Upper lobe of left lung (tissue), 6 donors: ENCODE measurements around the gene MIEF1. TPM values are rescaled to one million over a fixed set of nuclear protein-coding genes. Genes with fewer than 3 reads are reported as not detected.

ENCODE experiments used
- ATAC-seq, 2 donors: fragments of 200-7000 bp; cut with Tn5 transposase; one replicate each; pipeline ENCODE4 v1.9.1; 2022; ENCODE audit warnings: mild to moderate bottlenecking in 2 of 2, moderate library complexity in 2 of 2; ENCODE audit not compliant: low FRiP score in 2 of 2
- DNase-seq, 2 donors: peaks; one replicate each; pipeline ENCODE4 v3.0.0-alpha.2; 2019 to 2020
- H3K27ac ChIP-seq, 4 donors: fragments of 200-600 bp; sonication (generic); one replicate each; pipeline ENCODE4 v1.5.1; 2016 to 2019
- H3K27me3 ChIP-seq, 4 donors: fragments of 200-600 bp; sonication (generic); one replicate each; pipeline ENCODE4 v1.5.1; 2017 to 2019
- H3K36me3 ChIP-seq, 4 donors: fragments of 200-600 bp; sonication (generic); one replicate each; pipeline ENCODE4 v1.5.1; 2016 to 2019
- H3K4me1 ChIP-seq, 4 donors: fragments of 200-600 bp; sonication (generic); one replicate each; pipeline ENCODE4 v1.5.1; 2018 to 2019
- H3K4me3 ChIP-seq, 4 donors: fragments of 200-600 bp; sonication (generic); one replicate each; pipeline ENCODE4 v1.5.1; 2017 to 2019; ENCODE audit warnings: mild to moderate bottlenecking in 2 of 4, moderate library complexity in 1 of 4
- H3K9me3 ChIP-seq, 4 donors: fragments of 200-600 bp; sonication (generic); one replicate each; pipeline ENCODE4 v1.5.1; 2018 to 2019
- CTCF ChIP-seq, 6 experiments: fragments of 450-650 bp in 4 of 6; fragments of 200-600 bp in 2 of 6; sonication (generic) in 2 of 6; IDR thresholded peaks; one replicate each; pipeline ENCODE4 v1.5.1; 2016 to 2019; ENCODE audit warnings: antibody characterized with exemption in 6 of 6
- EP300 ChIP-seq, 4 donors: sonication (generic); formaldehyde crosslinking; IDR thresholded peaks; one replicate each; pipeline ENCODE4 v1.5.1; 2017; ENCODE audit warnings: antibody characterized with exemption in 4 of 4, control low read depth in 2 of 4
- POLR2A ChIP-seq, 4 donors: fragments of 450-650 bp; IDR thresholded peaks; one replicate each; pipeline ENCODE4 v1.5.1; 2016 to 2017; ENCODE audit warnings: antibody characterized with exemption in 4 of 4, mild to moderate bottlenecking in 2 of 4
- POLR2AphosphoS5 ChIP-seq, 2 donors: sonication (generic); formaldehyde crosslinking; IDR thresholded peaks; one replicate each; pipeline ENCODE4 v1.5.1; 2017; ENCODE audit warnings: antibody characterized with exemption in 2 of 2
- WGBS, 2 donors: methylation state at CpG; one replicate each; pipeline ENCODE4 v1.1.5; 2017 to 2018; 5-methylcytosine and 5-hydroxymethylcytosine counted together
- total RNA-seq, 6 donors: library from RNA; depleted of rRNA in 4 of 6; stranded (reverse); fragments of >200 nt in 4 of 6; gene quantifications; one replicate each; pipeline versions ENCODE4 v1.1.0 to v1.2.1, GENCODE V29; 2016 to 2021
- donor health status: DM: no; HTN: no; CAD: no; lungs with moderate emphysema.
- donor health status: DM: no; HTN: yes; CAD: no; lungs with severe emphysema.

The MIEF1 gene
- total RNA-seq, 6 donors from 2014 or later = 10.5 to 35.3 (median 25.6) TPM

GRCh38 chr22:39565414-39565944 lies 63.4 kb downstream of the MIEF1 start:
- DNase-seq (no peak), ATAC-seq (no peak)
- 91 to 94% methylated on average over 5 of the region's 5 CpGs for WGBS, 2 donors
- no peak overlapping the region for H3K27ac ChIP-seq
- H3K4me3 ChIP-seq = no peak overlapping the region
- H3K36me3 ChIP-seq = no peaks in the 10 kb centered on the region
- H3K4me1 ChIP-seq = peaks cover 0 to 2% (median 0%) of the 10 kb centered on the region in 4 donors
- no peaks in the 10 kb centered on the region for H3K9me3 ChIP-seq
- TF ChIP-seq POLR2A (IDR thresholded peaks at IDR 0.05) (no peak), EP300 (IDR thresholded peaks at IDR 0.05) (no peak), CTCF (IDR thresholded peaks at IDR 0.05) (no peak), POLR2AphosphoS5 (IDR thresholded peaks at IDR 0.05) (no peak)
- no peaks in the 10 kb centered on the region for H3K27me3 ChIP-seq

- Histone ChIP-seq H3K36me3 (no peaks in the 10 kb centered on the region), H3K4me1 (peaks cover 0 to 2% (median 0%) of the 10 kb centered on the region in 4 donors), H3K9me3 (no peaks in the 10 kb centered on the region), H3K27me3 (no peaks in the 10 kb centered on the region), H3K4me3 (no peak overlapping the region), H3K27ac (no peak overlapping the region)
- TF ChIP-seq POLR2A (IDR thresholded peaks at IDR 0.05) = no peak
- no peak for TF ChIP-seq EP300 (IDR thresholded peaks at IDR 0.05)
- no peak for TF ChIP-seq CTCF (IDR thresholded peaks at IDR 0.05)
- DNase-seq = no peak
- WGBS, 2 donors = 48 to 51% methylated on average over 14 of the region's 14 CpGs
- no peak for ATAC-seq
Observed at GRCh38 chr22:39567135-39567946, 65.3 kb downstream of the MIEF1 start.

Other genes starting within 250 kb of the MIEF1 start
- gene RPL3, start 182.7 kb upstream of the MIEF1 start, total RNA-seq = 1,000 to 10,000 TPM; 1,194 to 1,833 (median 1,624) TPM
- gene SYNGR1, start 152.3 kb upstream of the MIEF1 start, total RNA-seq = 10 to 100 TPM in 1 of 6 donors, 1 to 10 TPM in 5; 2.0 to 14.6 (median 5.3) TPM
- gene TAB1, start 102.5 kb upstream of the MIEF1 start, total RNA-seq = 10 to 100 TPM; 15.4 to 34.6 (median 25.9) TPM
- 10 to 100 TPM in 5 of 6 donors, 1 to 10 TPM in 1; 5.2 to 45.0 (median 26.0) TPM for gene MGAT3, start 45.3 kb upstream of the MIEF1 start, total RNA-seq
- gene ATF4, start 18.3 kb downstream of the MIEF1 start, total RNA-seq = 100 to 1,000 TPM; 255 to 402 (median 364) TPM
- 100 to 1,000 TPM in 4 of 6 donors, 10 to 100 TPM in 2; 71.2 to 168 (median 106) TPM for gene RPS19BP1, start 30.5 kb downstream of the MIEF1 start, total RNA-seq
- 1 to 10 TPM in 1 of 6 donors, under 1 TPM in 5; 0.15 to 4.2 (median 0.34) TPM for gene CACNA1I, start 68.5 kb downstream of the MIEF1 start, total RNA-seq